ENCODE results near the gene PSD2.
A peak's percentile ranks its signal among the peaks of the same experiment; 100 is the strongest.

The PSD2 gene

DNA sequence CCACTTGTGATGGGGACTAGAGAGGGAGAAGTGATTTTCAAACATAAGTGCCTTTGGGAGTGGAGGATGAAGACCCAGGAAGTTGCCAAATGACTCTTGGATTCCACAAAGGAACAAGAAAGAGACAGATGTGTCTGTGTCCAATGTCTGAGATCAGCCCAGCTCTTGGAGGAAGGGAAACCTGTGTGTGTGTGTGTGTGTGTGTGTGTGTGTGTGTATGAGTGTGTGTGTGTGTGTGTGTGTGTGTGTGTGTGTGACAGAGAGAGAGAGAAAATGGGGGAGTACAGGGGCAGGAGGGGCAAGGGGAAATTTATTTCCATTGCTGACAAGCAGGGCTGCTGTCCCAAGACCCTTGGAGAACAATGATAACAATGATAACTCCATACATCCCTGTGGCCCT lies 72.0 kb downstream of the PSD2 start:
- no peak overlapping the region for H3K27ac ChIP-seq
- TF ChIP-seq, protein P1, sequence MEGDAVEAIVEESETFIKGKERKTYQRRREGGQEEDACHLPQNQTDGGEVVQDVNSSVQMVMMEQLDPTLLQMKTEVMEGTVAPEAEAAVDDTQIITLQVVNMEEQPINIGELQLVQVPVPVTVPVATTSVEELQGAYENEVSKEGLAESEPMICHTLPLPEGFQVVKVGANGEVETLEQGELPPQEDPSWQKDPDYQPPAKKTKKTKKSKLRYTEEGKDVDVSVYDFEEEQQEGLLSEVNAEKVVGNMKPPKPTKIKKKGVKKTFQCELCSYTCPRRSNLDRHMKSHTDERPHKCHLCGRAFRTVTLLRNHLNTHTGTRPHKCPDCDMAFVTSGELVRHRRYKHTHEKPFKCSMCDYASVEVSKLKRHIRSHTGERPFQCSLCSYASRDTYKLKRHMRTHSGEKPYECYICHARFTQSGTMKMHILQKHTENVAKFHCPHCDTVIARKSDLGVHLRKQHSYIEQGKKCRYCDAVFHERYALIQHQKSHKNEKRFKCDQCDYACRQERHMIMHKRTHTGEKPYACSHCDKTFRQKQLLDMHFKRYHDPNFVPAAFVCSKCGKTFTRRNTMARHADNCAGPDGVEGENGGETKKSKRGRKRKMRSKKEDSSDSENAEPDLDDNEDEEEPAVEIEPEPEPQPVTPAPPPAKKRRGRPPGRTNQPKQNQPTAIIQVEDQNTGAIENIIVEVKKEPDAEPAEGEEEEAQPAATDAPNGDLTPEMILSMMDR (conservative IDR thresholded peaks at IDR 0.05), result no peak
- TF ChIP-seq ZFX (IDR thresholded peaks at IDR 0.05), result no peak

DNA sequence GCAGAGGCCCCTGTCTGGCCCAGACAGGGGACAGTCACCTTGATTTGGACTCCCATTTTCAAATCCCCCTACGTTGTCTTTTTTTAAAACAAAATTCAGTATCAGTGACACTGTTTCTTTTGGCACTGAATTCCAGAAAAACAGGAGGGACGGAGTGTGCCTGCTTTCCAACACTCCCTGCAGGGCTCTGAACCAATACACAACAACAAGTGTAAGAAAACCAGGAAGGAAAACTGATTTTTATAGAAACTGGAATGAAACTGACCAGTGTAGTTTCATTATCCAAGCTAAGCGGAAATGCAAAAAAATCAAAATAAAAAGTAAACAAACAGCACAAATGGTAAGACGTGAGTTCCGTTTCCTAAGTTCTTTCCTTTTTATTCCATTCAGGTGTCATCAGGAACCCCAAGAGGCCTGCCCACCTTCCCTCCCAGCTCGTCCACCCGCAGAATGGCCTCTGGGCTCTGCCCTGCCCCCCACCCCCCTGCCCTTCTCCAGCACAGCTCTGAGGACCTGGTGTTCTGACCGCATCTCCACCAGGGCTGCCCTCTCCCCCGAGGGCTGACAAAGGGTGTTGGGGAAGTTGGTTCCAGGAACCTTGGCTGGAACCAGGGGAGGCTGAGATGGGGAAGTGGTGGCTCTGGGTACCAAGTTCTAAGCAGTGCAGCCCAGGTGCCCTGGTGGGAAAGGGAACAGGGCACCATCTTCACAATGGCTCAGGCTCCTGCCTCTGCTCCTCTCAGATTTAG lies 73.6 kb downstream of the PSD2 start:
- TF ChIP-seq, protein P1 (conservative IDR thresholded peaks at IDR 0.05), result no peak
- no peak for TF ChIP-seq ZFX (IDR thresholded peaks at IDR 0.05)
- H3K27ac ChIP-seq, result peak overlapping the region; percentile 75

DNA sequence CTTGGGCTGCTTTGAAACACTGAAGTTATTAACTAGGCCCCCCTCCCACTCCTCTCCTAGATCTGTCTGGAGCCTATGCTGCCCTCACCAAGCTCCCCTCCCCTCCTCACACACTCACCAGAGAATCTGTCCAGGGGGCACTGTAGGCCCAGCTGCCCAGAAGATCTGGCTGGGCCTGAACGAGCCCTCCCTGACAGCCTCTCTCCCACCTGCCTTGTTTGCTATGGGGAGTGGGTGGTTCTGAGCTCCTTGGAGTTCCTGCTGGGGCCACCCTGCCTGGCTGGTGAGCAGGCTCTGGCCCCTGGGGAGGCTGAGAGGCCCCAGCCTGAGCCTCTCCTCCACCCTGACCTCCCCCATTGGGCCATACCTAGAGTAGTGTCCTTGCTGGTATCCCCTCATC lies 75.1 kb downstream of the PSD2 start:
- peak overlapping the region; percentile 75 for H3K27ac ChIP-seq
- TF ChIP-seq, protein P1 (conservative IDR thresholded peaks at IDR 0.05), result no peak
- no peak for TF ChIP-seq ZFX (IDR thresholded peaks at IDR 0.05)

DNA sequence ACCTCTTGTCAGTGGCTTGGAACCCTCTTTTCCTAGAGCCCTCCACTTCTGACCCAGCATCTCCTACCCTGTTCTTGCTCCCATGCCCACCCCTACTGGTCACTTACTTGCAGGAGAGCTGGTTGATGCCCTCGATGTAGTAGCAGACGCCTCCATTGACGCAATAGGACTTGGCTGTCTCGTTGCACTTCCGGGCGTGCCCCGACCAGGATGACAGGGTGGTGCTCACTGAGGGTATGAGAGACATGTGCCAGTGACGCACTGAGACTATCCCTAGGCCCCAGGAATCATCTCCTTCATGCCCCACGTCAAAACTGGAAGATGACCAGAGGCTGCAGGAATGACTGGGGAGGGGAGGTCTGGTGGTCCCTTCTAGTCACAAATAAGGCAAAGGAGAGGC lies 76.0 kb downstream of the PSD2 start:
- TF ChIP-seq, protein P1 (conservative IDR thresholded peaks at IDR 0.05), result no peak
- TF ChIP-seq ZFX (IDR thresholded peaks at IDR 0.05), result no peak
- no peak overlapping the region for H3K27ac ChIP-seq

DNA sequence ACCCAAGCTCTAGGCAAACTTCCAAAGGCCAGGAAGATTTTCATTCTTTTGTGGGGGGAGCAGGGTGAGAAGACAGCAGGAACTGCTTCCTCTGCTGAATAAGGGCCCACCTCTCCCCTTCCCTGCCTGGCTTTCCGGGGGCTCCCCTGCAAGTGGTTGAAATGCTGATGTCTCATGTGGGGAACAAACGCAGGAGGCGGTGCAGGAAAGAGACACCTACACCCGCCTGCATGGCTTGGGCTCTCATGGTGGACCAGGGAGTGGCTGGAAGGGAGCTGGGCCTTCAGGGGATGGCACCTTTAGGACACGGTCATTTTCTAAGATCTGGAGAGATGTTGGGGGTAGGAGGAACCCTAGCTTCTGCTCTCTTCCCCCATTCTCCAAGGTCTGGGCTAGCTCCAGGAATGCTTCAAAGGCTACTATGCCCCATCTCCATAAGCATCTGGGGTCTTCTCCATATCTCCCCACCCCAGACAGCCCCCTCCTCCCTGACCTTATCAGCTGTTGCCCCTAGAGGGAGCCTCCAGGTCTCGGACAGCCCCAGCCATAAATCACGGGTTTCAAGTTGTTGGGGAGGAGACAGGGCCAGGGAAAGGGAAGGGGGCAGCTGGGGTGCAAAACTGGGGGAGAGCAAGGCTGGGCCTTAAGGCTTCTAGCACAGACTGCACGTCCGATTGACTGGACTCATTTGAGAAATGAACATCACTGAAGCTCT lies 76.6 kb downstream of the PSD2 start:
- H3K27ac ChIP-seq, result no peak overlapping the region
- no peak for TF ChIP-seq ZFX (IDR thresholded peaks at IDR 0.05)
- TF ChIP-seq, protein P1 (conservative IDR thresholded peaks at IDR 0.05), result no peak; the same call in 1 of the 2 replicates

DNA sequence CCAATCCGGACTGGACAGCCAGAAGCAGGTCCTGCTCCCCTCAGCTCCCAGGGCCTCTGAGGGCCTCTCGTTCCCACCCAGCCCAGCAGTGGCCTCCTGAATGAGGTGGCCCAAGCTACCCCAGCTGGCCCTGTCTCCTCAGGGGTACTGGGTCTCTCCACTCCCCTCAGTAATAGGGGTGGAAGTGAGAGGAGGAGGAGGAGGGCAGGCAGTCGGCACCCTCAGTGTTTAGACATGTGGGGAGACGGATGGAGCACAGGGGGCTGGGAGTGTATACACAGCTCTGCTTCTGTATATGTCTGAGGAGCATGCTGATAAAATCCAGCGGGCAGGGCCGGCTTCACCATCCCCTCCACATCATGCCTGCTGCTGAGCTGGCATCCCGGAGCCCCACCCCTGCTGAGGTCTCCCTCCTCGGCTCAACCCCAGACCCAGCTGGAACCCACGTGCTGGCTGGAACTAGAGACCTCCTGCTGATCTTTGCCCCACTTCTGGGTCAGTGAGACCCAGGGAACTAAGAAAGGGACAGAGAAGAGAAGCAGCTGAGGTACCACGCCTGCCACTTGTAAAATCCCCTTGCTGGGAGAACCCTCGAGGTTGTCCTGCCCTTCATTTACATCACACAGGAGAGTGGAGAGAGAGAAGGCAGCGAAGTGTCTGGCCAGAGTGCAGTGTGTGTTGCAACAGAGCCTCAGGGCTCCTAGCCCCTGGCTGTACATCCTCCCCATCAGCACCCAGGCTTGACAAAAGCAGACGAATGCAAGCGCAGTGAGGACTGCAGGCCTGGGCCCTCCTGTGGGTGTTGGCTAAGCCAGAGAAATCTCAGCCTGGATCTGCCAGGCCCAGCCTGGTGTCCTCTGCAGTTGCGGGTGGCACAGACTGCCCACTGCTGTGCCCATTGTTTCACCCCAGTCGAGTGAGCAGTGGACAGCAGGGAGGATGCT lies 77.5 kb downstream of the PSD2 start:
- TF ChIP-seq, protein P1 (conservative IDR thresholded peaks at IDR 0.05), result no peak
- no peak for TF ChIP-seq ZFX (IDR thresholded peaks at IDR 0.05)
- no peak overlapping the region for H3K27ac ChIP-seq

Data from C4-2B (cell line).